ENCODE measurements around the gene CNEP1R1.

GRCh38 chr16:50010212-50010611, 14.8 kb upstream of the CNEP1R1 start:
- TF ChIP-seq CTCF (conservative IDR thresholded peaks at IDR 0.05; ENCODE audit: low read depth, low read length) (no peak), EZH2phosphoT487 (IDR thresholded peaks at IDR 0.05; ENCODE audit: borderline replicate concordance, low read length) (no peak), EZH2 (IDR thresholded peaks at IDR 0.05; ENCODE audit: low read length, unreplicated experiment) (no peak)
